ENCODE data around the gene DNASE1L2.

DNASE1L2 gene

DNA sequence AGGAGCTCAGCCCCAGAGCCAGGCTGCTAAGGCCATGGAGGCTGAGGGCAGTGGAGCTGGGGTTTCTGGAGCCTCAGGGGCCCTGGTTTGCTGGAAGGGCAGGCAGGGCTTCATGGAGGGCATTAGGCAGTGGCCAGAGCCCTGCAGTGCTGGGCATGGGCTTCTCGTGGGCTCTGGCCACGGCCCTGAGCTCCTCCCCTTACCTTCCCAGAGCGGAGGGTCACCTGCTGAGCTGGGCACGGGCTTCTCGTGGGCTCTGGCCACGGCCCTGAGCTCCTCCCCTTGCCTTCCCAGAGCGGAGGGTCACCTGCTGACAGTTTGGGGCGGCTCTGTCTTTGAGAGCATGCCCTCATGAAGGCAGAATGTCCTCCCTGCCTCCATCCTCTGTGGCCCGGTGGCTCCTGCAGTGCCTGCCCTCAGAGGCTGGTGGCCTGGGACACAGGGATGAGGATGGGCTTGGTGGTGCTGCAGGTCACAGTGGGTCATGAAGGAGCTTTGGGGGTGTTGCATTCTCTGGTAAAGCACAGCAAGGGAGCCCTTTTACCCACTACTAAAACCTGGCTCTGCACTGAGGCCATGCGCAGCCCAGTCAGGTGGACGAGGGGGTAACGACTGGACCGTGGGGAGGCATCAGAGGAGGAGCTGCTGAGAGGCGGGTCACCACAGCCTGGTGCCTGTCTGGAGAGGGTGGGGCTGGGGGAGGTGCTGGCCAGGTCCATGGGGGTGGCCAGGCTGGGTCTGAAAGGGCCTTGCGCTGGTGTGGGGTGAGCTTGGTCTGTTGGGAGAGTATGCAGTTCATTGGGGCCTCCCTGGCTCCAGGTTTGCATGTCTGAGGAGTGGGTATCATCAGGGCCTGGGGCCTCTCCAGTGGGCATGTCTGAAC lies 34.6 kb downstream of the DNASE1L2 start:
- no peaks in the 10 kb centered on the region for H3K4me1 ChIP-seq (ENCODE audit: control insufficient read depth, insufficient read depth, low read length)
- WGBS (ENCODE audit: insufficient coverage, insufficient read length): no CpG with 5 or more reads among the region's 15 CpGs
- no peak overlapping the region for H3K4me3 ChIP-seq (ENCODE audit: low read length)

DNA sequence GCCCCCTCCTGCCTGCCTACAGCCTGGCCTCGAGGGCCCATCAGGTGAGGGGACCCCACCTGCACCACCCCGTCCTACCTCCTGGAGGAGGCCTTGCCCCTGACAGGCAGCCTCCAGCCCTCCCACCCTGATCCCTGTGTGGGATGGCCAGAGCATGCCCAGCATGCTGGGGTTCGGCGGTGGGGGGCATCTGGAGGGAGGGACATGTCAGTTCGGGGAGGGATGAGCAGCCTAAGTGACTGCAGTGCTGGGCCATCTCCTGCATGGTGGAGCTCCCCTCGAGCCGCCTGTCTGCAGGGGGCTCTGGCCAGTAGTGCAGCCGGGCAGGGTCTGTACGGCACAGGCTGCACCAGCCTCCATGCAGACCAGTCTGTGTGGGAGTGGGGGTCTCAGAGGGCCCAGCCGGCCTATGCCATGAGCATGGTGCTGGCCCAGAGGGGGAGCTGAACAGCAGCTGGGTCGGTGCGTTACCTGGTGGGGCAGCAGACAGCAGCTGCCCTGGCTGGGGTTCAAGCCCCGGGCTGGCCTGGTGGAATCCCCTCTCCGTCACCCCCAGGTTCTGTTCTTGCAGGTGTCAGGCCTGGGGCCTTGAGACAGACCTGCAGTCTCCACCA lies 35.7 kb downstream of the DNASE1L2 start:
- no peaks in the 10 kb centered on the region for H3K4me1 ChIP-seq (ENCODE audit: control insufficient read depth, insufficient read depth, low read length)
- no peaks in the 10 kb centered on the region for H3K9me3 ChIP-seq (ENCODE audit: control insufficient read depth, insufficient read depth, low read length)
- WGBS (ENCODE audit: insufficient coverage, insufficient read length): no CpG with 5 or more reads among the region's 14 CpGs
- no peak overlapping the region for H3K27ac ChIP-seq (ENCODE audit: low read length)
- H3K27me3 ChIP-seq (ENCODE audit: control insufficient read depth, insufficient read depth, low read length): no peaks in the 10 kb centered on the region
- DNase-seq (ENCODE audit: low read depth, low spot score): no peak
- no peaks in the 10 kb centered on the region; the same call in 1 of the 2 replicates for H3K36me3 ChIP-seq (ENCODE audit: control insufficient read depth, insufficient read depth, low read length)
- no peak overlapping the region for H3K4me3 ChIP-seq (ENCODE audit: low read length)

More for the DNA sequence above, 34.6 kb downstream of the DNASE1L2 start:
- H3K36me3 ChIP-seq (ENCODE audit: control insufficient read depth, insufficient read depth, low read length): no peaks in the 10 kb centered on the region; the same call in 1 of the 2 replicates
- H3K9me3 ChIP-seq (ENCODE audit: control insufficient read depth, insufficient read depth, low read length): no peaks in the 10 kb centered on the region
- H3K27ac ChIP-seq (ENCODE audit: low read length): no peak overlapping the region
- H3K27me3 ChIP-seq (ENCODE audit: control insufficient read depth, insufficient read depth, low read length): no peaks in the 10 kb centered on the region
- DNase-seq (ENCODE audit: low read depth, low spot score): no peak

DNA sequence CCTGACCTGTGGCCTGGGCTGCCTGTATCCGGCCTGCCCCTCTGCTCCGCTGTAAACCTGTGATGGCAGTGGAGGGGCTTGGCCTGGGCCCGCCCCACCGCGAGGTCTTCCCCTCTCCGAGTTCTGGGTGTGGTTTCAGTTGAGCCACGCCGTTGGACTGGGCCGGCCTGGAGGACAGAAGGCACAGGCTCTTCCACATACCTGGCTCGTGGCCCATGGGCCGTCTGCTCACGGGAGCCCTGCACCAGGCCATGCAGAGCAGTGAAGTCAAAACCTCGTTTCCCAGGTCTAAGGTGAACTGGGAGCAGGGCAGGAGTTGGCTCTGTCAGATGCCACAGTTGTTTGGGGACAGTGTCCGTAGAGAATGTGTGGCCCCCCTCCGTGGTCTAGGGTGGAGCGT lies 37.2 kb downstream of the DNASE1L2 start:
- no peaks in the 10 kb centered on the region for H3K9me3 ChIP-seq (ENCODE audit: control insufficient read depth, insufficient read depth, low read length)
- peaks cover 1% of the 10 kb centered on the region; the same call in 1 of the 2 replicates for H3K4me1 ChIP-seq (ENCODE audit: control insufficient read depth, insufficient read depth, low read length)
- DNase-seq (ENCODE audit: low read depth, low spot score): no peak
- H3K36me3 ChIP-seq (ENCODE audit: control insufficient read depth, insufficient read depth, low read length): no peaks in the 10 kb centered on the region; the same call in 1 of the 2 replicates
- no CpG with 5 or more reads among the region's 16 CpGs for WGBS (ENCODE audit: insufficient coverage, insufficient read length)
- H3K27me3 ChIP-seq (ENCODE audit: control insufficient read depth, insufficient read depth, low read length): no peaks in the 10 kb centered on the region
- H3K4me3 ChIP-seq (ENCODE audit: low read length): no peak overlapping the region
- no peak overlapping the region for H3K27ac ChIP-seq (ENCODE audit: low read length)

DNA sequence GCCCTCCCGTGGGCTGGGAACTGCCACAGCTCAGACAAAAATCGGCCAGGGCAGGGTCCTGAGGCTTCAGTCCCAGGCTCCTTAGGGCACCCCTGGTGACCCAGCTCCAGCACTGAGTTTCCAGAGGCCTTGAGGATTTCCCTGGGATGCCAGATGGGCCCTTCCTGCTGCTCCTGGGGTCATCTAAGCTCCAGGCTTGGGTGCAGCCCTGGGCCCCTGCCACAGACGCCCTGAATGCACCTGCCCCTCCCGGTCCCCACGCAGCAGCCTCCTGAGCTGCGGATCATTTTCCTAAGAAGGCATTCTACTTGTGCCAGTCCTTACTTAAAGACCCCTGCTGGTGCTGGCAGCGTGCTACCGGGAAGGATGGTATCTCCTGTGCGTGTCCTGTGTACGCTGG lies 37.7 kb downstream of the DNASE1L2 start:
- Histone ChIP-seq H3K4me3 (ENCODE audit: low read length) (no peak overlapping the region), H3K27me3 (ENCODE audit: control insufficient read depth, insufficient read depth, low read length) (no peaks in the 10 kb centered on the region), H3K36me3 (ENCODE audit: control insufficient read depth, insufficient read depth, low read length) (no peaks in the 10 kb centered on the region; the same call in 1 of the 2 replicates), H3K9me3 (ENCODE audit: control insufficient read depth, insufficient read depth, low read length) (no peaks in the 10 kb centered on the region), H3K27ac (ENCODE audit: low read length) (no peak overlapping the region), H3K4me1 (ENCODE audit: control insufficient read depth, insufficient read depth, low read length) (peaks cover 1% of the 10 kb centered on the region; the same call in 1 of the 2 replicates)
- WGBS (ENCODE audit: insufficient coverage, insufficient read length): no CpG with 5 or more reads among the region's 10 CpGs
- DNase-seq (ENCODE audit: low read depth, low spot score): no peak

DNA sequence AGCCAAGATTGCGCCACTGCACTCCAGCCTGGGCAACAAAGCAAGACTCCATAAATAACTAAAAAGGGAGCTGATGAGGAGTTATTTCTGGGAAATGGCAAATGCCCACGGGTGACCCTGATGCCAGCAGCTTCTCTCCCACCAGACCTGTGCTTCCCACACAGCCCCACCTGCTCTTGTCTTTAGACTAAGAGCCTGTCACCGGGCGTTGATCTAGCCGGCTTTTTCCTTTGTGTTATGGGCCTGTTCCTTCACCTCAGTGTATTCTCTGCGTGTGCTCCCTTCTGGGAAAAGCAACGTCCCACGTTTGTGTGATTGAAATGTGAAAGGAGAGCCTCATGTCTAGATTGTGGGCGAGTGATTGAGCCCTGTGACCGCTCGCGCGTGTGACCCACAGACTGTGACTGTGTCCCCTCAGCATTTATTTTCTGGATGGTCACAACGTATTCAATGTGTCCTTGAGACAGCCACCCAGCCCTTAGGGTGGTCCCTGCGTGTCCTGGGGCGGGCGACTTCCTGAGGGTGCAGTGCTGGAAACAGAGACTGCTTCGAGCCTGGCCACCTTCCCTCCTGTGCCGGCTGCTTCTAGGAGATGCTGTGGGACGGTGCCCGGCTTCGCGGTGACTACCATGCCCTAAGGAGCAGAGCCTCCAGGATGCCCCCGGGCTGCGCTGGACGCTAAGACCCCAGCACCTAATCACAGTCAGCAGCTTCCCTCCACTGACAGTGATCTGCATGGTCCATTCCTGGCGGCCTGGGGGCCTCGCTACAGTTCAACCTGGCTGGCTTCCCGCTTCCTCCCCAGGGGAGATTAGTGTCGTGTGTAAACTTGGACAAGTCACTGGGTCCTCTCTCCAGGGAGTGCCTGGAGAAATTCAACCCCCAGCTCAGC lies 39.5 kb downstream of the DNASE1L2 start:
- Histone ChIP-seq H3K4me1 (ENCODE audit: control insufficient read depth, insufficient read depth, low read length) (peaks cover 1% of the 10 kb centered on the region; the same call in 1 of the 2 replicates), H3K36me3 (ENCODE audit: control insufficient read depth, insufficient read depth, low read length) (no peaks in the 10 kb centered on the region; the same call in 1 of the 2 replicates), H3K27ac (ENCODE audit: low read length) (no peak overlapping the region), H3K9me3 (ENCODE audit: control insufficient read depth, insufficient read depth, low read length) (no peaks in the 10 kb centered on the region), H3K4me3 (ENCODE audit: low read length) (no peak overlapping the region), H3K27me3 (ENCODE audit: control insufficient read depth, insufficient read depth, low read length) (no peaks in the 10 kb centered on the region)
- no CpG with 5 or more reads among the region's 30 CpGs for WGBS (ENCODE audit: insufficient coverage, insufficient read length)
- DNase-seq (ENCODE audit: low read depth, low spot score): no peak

DNA sequence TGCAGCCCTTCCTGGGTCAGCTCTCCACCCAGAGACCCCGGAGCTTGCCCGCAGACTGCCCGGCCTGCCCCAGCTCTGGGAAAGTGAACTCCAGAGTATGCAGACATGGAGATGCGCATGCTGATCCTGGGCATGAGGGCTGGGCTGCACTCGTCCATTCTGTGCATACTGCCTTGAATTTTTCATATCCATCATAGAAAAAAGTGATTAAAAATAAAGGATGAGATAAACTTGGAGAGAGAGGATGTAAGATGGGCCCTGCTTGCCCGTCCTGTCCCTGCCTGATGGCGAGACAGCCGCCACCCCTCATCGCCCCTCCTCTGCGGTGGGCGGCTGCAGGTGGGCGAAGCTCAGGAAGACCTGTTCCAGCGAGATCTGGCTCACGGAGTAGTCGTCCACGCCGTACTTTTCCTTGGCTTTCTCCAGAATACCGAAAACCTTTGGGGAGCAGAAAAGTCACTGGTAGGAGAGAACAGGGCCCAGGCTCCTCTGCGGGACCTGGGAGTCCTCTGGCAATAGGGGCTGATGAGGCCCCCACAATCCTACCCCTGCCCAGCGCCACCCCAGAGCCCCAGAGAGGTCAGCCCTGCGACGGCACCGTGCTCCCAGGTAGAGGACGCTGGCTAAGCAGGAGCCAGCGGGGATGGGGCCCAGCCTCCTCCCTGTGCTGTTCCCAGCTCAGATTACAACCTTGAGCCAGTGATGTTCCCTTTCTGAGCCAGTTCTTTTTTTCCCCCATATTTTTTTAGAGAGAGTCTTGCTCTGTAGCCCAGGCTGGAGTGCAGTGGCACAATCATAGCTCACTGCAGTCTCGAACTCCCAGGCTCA lies 40.3 kb downstream of the DNASE1L2 start:
- Histone ChIP-seq H3K27ac (ENCODE audit: low read length) (no peak overlapping the region), H3K9me3 (ENCODE audit: control insufficient read depth, insufficient read depth, low read length) (no peaks in the 10 kb centered on the region), H3K36me3 (ENCODE audit: control insufficient read depth, insufficient read depth, low read length) (no peaks in the 10 kb centered on the region; the same call in 1 of the 2 replicates), H3K4me3 (ENCODE audit: low read length) (no peak overlapping the region), H3K4me1 (ENCODE audit: control insufficient read depth, insufficient read depth, low read length) (peaks cover 1% of the 10 kb centered on the region; the same call in 1 of the 2 replicates), H3K27me3 (ENCODE audit: control insufficient read depth, insufficient read depth, low read length) (no peaks in the 10 kb centered on the region)
- no peak for DNase-seq (ENCODE audit: low read depth, low spot score)
- WGBS (ENCODE audit: insufficient coverage, insufficient read length): no CpG with 5 or more reads among the region's 26 CpGs

DNA sequence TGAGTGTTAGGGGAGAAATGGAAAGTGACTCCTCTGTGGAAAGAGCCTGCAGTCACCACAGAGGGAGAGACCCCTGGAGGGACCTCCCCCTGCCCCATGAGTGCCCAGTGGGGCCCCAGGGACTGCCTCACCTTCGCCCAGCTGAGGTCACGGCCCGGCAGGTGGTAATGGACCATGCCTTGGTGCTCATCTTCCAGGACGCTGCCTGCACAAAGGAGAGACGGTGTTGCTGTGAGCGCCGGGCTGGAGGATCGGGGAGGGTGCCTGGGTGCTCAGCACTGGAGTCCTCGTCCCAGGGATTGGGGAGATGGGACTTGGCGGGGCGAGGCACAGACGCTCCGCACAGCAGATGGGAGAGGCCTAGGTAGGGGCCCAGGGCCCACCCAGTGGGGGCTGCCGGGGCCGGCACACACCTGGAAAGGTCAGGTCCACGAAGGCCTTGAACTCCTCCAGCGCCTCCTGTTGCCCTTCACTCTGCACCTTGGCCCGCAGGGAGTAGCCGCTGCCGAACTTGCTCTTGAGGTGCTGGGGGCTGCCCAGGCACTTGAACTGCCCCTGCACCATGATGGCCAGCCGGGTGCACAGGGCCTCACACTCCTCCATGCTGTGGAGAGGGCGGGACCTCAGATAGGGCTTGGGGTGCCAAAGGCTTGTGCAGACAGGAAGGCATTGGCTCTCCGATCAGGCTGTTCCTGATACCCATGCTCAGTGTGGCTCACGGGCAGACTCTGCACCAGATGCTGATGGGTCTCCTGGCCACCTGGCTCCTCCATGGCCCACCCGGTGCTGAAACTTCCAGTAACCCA lies 41.4 kb downstream of the DNASE1L2 start:
- H3K36me3 ChIP-seq (ENCODE audit: control insufficient read depth, insufficient read depth, low read length): no peaks in the 10 kb centered on the region; the same call in 1 of the 2 replicates
- WGBS (ENCODE audit: insufficient coverage, insufficient read length): no CpG with 5 or more reads among the region's 25 CpGs
- no peaks in the 10 kb centered on the region for H3K9me3 ChIP-seq (ENCODE audit: control insufficient read depth, insufficient read depth, low read length)
- no peak for DNase-seq (ENCODE audit: low read depth, low spot score)
- H3K27ac ChIP-seq (ENCODE audit: low read length): no peak overlapping the region
- H3K4me3 ChIP-seq (ENCODE audit: low read length): no peak overlapping the region
- peaks cover 1% of the 10 kb centered on the region; the same call in 1 of the 2 replicates for H3K4me1 ChIP-seq (ENCODE audit: control insufficient read depth, insufficient read depth, low read length)
- H3K27me3 ChIP-seq (ENCODE audit: control insufficient read depth, insufficient read depth, low read length): no peaks in the 10 kb centered on the region

DNA sequence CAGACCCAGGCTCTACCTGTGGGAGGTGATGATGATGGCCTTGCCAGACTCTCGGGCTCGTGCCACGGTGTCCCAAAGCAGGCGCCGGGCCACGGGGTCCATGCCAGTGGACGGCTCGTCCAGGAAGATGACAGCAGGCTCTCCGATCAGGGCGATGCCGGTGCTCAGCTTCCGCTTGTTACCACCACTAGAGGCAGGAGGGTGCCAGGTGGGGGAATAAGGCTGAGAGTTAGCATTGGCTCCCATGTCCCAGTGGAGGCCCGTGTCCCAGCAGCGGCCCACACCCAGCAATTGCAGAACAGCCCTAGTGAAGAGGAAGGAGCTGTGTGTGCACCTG lies 42.0 kb downstream of the DNASE1L2 start:
- H3K9me3 ChIP-seq (ENCODE audit: control insufficient read depth, insufficient read depth, low read length): no peaks in the 10 kb centered on the region
- no CpG with 5 or more reads among the region's 14 CpGs for WGBS (ENCODE audit: insufficient coverage, insufficient read length)
- H3K27me3 ChIP-seq (ENCODE audit: control insufficient read depth, insufficient read depth, low read length): no peaks in the 10 kb centered on the region

More for the DNA sequence above, 42.0 kb downstream of the DNASE1L2 start:
- Histone ChIP-seq H3K4me3 (ENCODE audit: low read length) (no peak overlapping the region), H3K27ac (ENCODE audit: low read length) (no peak overlapping the region), H3K36me3 (ENCODE audit: control insufficient read depth, insufficient read depth, low read length) (no peaks in the 10 kb centered on the region; the same call in 1 of the 2 replicates), H3K4me1 (ENCODE audit: control insufficient read depth, insufficient read depth, low read length) (peaks cover 1% of the 10 kb centered on the region; the same call in 1 of the 2 replicates)
- no peak for DNase-seq (ENCODE audit: low read depth, low spot score)

Measured in iPS DF 6.9 (cell line).